ENCODE measurements around the gene C9orf78. TPM values are rescaled to one million over a fixed set of nuclear protein-coding genes. Genes with fewer than 3 reads are reported as not detected.

C9orf78 gene
- total RNA-seq, 4 donors from 2014 or later: 30.2 to 42.2 (median 36.2) TPM

DNA sequence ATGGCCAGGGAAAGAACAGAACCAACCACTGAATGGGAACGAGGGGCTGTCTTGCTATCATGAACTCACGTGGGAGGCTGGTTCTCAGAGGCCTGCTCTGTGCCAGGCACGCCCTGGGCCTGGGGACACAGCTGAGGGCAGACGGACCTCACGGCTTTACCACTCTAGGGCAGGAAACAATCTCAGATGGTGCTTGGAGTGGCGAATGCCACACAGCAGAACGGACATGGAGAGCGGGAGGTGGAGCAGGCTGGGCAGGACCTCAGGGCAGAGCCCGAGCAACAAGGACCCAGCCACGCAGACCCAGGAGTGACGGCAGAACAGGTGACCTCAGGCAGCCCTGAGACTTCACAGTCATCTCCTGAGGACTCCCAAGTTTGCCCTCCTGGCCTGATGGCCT lies 19.8 kb downstream of the C9orf78 start:
- Histone ChIP-seq H3K4me1 (peaks cover 0 to 20% (median 0%) of the 10 kb centered on the region in 4 donors), H3K4me3 (no peak overlapping the region), H3K9me3 (no peaks in the 10 kb centered on the region), H3K27me3 (no peaks in the 10 kb centered on the region), H3K27ac (no peak overlapping the region), H3K36me3 (peaks cover 0 to 66% (median 0%) of the 10 kb centered on the region in 3 donors)
- TF ChIP-seq POLR2A (IDR thresholded peaks at IDR 0.05): no peak
- TF ChIP-seq, protein P1, sequence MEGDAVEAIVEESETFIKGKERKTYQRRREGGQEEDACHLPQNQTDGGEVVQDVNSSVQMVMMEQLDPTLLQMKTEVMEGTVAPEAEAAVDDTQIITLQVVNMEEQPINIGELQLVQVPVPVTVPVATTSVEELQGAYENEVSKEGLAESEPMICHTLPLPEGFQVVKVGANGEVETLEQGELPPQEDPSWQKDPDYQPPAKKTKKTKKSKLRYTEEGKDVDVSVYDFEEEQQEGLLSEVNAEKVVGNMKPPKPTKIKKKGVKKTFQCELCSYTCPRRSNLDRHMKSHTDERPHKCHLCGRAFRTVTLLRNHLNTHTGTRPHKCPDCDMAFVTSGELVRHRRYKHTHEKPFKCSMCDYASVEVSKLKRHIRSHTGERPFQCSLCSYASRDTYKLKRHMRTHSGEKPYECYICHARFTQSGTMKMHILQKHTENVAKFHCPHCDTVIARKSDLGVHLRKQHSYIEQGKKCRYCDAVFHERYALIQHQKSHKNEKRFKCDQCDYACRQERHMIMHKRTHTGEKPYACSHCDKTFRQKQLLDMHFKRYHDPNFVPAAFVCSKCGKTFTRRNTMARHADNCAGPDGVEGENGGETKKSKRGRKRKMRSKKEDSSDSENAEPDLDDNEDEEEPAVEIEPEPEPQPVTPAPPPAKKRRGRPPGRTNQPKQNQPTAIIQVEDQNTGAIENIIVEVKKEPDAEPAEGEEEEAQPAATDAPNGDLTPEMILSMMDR (IDR thresholded peaks at IDR 0.05): no peak
- no peak for DNase-seq

DNA sequence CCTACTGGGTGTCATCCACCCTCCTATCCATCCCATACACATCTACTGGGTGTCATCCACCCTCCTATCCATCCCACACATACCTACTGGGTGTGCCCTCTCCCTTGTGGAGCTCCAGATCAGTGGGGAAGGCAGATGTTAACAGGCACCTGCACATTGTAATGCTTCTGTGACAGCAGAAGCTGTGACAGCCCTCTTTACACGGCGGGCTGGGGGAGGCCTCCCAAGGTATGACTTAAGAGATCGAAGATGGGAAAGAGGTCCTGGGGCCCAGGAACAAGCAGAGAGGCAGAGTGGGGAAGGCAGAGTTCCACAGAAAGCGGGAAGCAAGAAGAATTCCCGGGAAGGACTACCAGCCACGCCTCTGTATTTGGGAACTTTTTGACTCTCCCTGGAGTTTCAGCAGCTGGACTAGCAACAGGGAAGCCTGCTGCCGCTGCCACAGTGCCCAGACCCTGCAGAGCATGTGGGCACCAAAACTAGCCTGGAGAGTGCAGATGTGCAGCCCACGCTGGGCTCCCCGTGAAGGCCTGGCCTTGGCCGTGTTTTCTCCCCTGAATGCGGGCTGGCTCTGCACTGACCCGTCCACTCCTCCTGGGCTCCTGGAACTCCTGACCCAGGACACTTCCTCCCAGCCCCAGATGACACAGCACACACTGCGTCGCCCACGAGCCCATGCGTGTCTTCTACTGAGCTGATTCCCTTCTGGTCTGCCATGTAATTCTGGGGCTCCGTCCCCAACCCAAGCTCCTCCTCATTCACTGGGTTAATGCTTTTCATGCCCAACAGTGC lies 20.4 kb downstream of the C9orf78 start:
- H3K4me3 ChIP-seq: no peak overlapping the region
- no peak overlapping the region for H3K27ac ChIP-seq
- no peaks in the 10 kb centered on the region for H3K9me3 ChIP-seq
- TF ChIP-seq POLR2A (IDR thresholded peaks at IDR 0.05): no peak
- TF ChIP-seq, protein P1 (IDR thresholded peaks at IDR 0.05): no peak
- H3K27me3 ChIP-seq: no peaks in the 10 kb centered on the region
- H3K36me3 ChIP-seq: peaks cover 0 to 68% (median 0%) of the 10 kb centered on the region in 3 donors
- DNase-seq: no peak
- peaks cover 0 to 27% (median 0%) of the 10 kb centered on the region in 4 donors for H3K4me1 ChIP-seq

DNA sequence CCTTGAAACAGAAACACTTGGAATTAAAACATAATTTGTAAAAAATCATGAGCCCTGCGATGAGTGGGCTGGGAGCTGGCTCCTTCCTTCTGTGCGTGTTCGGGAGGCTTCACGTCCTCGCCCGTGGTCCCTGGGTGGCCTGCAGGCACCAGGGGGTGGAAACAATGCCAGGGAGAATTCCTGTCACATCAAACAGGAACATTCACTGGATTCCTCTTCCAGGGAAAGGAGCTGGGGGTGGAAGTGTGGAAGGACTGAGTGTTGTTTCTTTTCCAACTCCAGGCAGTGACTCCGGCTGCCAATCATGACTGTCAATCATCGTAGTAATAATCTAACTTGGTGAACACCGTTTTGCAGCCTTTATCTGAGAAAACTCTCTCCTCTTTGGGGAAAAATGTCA lies 21.4 kb downstream of the C9orf78 start:
- DNase-seq: no peak
- peaks cover 0 to 70% (median 0%) of the 10 kb centered on the region in 3 donors for H3K36me3 ChIP-seq

DNA sequence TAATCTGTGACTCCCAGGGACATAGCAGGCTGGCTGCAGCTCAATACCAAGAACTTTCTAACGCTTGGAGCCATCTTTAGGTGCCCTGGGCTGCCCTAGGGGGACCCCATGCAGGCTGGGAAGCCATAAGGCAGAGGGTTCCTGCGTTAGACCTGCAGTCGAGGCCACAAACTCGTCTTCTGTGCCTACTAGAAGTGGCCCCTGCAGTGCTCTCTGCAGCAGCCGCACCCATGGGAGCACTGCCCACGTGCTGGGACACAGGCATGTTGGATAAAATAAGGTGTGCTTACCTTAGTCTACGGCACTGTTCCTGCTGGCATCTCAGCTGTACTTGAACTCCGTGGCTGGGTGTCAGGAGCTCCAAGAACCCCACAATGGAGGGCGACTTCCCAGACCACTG lies 22.7 kb downstream of the C9orf78 start:
- peak in 1 of 3 donors; percentile 58 for DNase-seq
- Histone ChIP-seq H3K27me3 (no peaks in the 10 kb centered on the region), H3K4me1 (peaks cover 0 to 28% (median 0%) of the 10 kb centered on the region in 4 donors), H3K36me3 (peaks cover 0 to 68% (median 0%) of the 10 kb centered on the region in 3 donors), H3K4me3 (no peak overlapping the region), H3K9me3 (no peaks in the 10 kb centered on the region), H3K27ac (peak overlapping the region in 2 of 4 donors; percentile 65 to 84)
- TF ChIP-seq, protein P1 (IDR thresholded peaks at IDR 0.05): no peak
- no peak for TF ChIP-seq POLR2A (IDR thresholded peaks at IDR 0.05)

More for the DNA sequence above, 21.4 kb downstream of the C9orf78 start:
- no peak for TF ChIP-seq POLR2A (IDR thresholded peaks at IDR 0.05)
- TF ChIP-seq, protein P1 (IDR thresholded peaks at IDR 0.05): no peak
- Histone ChIP-seq H3K27ac (no peak overlapping the region), H3K4me3 (no peak overlapping the region), H3K9me3 (no peaks in the 10 kb centered on the region), H3K4me1 (peaks cover 0 to 28% (median 0%) of the 10 kb centered on the region in 4 donors), H3K27me3 (no peaks in the 10 kb centered on the region)

DNA sequence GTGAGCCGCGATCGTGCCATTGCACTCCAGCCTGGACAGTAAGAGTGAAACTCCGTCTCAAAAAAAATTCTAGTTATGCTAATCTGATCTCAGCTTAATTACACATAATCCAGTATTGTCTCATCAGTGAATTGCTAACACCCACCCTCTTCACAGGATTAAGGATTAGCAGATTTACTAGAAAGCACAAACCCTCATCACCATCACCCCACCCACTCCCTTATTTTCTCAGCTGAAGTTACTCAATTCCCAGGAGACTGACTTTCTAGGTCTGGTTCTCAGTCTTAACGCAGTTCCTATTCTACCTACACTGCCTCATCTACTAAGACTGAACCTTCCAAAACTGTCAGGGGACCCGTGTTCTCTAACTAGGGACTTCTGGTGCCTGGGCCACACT lies 23.1 kb downstream of the C9orf78 start:
- Histone ChIP-seq H3K27ac (peak overlapping the region in 2 of 4 donors; percentile 65 to 84), H3K4me1 (peaks cover 0 to 28% (median 0%) of the 10 kb centered on the region in 4 donors), H3K36me3 (peaks cover 0 to 68% (median 0%) of the 10 kb centered on the region in 3 donors), H3K9me3 (no peaks in the 10 kb centered on the region), H3K27me3 (no peaks in the 10 kb centered on the region), H3K4me3 (peak overlapping the region in 1 of 4 donors; percentile 7)
- no peak for TF ChIP-seq POLR2A (IDR thresholded peaks at IDR 0.05)
- TF ChIP-seq, protein P1 (IDR thresholded peaks at IDR 0.05): no peak
- DNase-seq: no peak

Measured in Peyer's patch (tissue), 4 donors.